ENCODE data around the gene PPIF. TPM values are rescaled to one million over a fixed set of nuclear protein-coding genes. Genes with fewer than 3 reads are reported as not detected.

The PPIF gene
- total RNA-seq, 4 donors from 2014 or later = 39.1 to 82.1 (median 67.9) TPM

- Histone ChIP-seq H3K9me3 (no peaks in the 10 kb centered on the region), H3K36me3 (no peaks in the 10 kb centered on the region), H3K4me1 (peaks cover 24 to 32% of the 10 kb centered on the region in 2 donors), H3K27me3 (no peaks in the 10 kb centered on the region), H3K27ac (no peak overlapping the region), H3K4me3 (no peak overlapping the region)
- TF ChIP-seq POLR2A (IDR thresholded peaks at IDR 0.05) = no peak
- TF ChIP-seq, protein P1, sequence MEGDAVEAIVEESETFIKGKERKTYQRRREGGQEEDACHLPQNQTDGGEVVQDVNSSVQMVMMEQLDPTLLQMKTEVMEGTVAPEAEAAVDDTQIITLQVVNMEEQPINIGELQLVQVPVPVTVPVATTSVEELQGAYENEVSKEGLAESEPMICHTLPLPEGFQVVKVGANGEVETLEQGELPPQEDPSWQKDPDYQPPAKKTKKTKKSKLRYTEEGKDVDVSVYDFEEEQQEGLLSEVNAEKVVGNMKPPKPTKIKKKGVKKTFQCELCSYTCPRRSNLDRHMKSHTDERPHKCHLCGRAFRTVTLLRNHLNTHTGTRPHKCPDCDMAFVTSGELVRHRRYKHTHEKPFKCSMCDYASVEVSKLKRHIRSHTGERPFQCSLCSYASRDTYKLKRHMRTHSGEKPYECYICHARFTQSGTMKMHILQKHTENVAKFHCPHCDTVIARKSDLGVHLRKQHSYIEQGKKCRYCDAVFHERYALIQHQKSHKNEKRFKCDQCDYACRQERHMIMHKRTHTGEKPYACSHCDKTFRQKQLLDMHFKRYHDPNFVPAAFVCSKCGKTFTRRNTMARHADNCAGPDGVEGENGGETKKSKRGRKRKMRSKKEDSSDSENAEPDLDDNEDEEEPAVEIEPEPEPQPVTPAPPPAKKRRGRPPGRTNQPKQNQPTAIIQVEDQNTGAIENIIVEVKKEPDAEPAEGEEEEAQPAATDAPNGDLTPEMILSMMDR (IDR thresholded peaks at IDR 0.05 in 4 of 5, conservative IDR thresholded peaks at IDR 0.05 in 1 of 5) = no peak
- in situ Hi-C loops (cut with MboI; ENCODE audit: low sequenced_read_pairs in 4 of 4) = loop anchor here in 2 of 4 donors (5.0 to 10.0 kb wide), 2 partner anchors 92 to 109 kb away; no protein-coding TSS in a partner anchor
- intact Hi-C loops (cut with DNase I; ENCODE audit: low total_unique reads) = no loop called here
- ATAC-seq (no peak), DNase-seq (no peak)
Observed at GRCh38 chr10:79375321-79376077, 28.2 kb downstream of the PPIF start.

- in situ Hi-C loops (cut with MboI; ENCODE audit: low sequenced_read_pairs in 4 of 4) (loop anchor here in 2 of 4 donors (5.0 to 10.0 kb wide), 2 partner anchors 91 to 109 kb away; no protein-coding TSS in a partner anchor), intact Hi-C loops (cut with DNase I; ENCODE audit: low total_unique reads) (no loop called here)
- Histone ChIP-seq H3K4me3 (no peak overlapping the region), H3K4me1 (peaks cover 27 to 38% of the 10 kb centered on the region in 2 donors), H3K27me3 (no peaks in the 10 kb centered on the region), H3K27ac (no peak overlapping the region), H3K36me3 (no peaks in the 10 kb centered on the region), H3K9me3 (no peaks in the 10 kb centered on the region)
- DNase-seq = no peak
- TF ChIP-seq, protein P1 (IDR thresholded peaks at IDR 0.05 in 4 of 5, conservative IDR thresholded peaks at IDR 0.05 in 1 of 5) = no peak
- no peak for TF ChIP-seq POLR2A (IDR thresholded peaks at IDR 0.05)
- ATAC-seq = no peak
Observed at GRCh38 chr10:79376078-79376628, 28.9 kb downstream of the PPIF start.

GRCh38 chr10:79376751-79377556 lies 29.7 kb downstream of the PPIF start:
- H3K36me3 ChIP-seq = no peaks in the 10 kb centered on the region
- intact Hi-C loops (cut with DNase I; ENCODE audit: low total_unique reads) (no loop called here), in situ Hi-C loops (cut with MboI; ENCODE audit: low sequenced_read_pairs in 4 of 4) (loop anchor here in 2 of 4 donors (5.0 to 10.0 kb wide), 2 partner anchors 90 to 108 kb away; no protein-coding TSS in a partner anchor)
- no peak overlapping the region for H3K4me3 ChIP-seq
- H3K27me3 ChIP-seq = no peaks in the 10 kb centered on the region
- TF ChIP-seq, protein P1 (IDR thresholded peaks at IDR 0.05 in 4 of 5, conservative IDR thresholded peaks at IDR 0.05 in 1 of 5) = no peak
- no peak for TF ChIP-seq POLR2A (IDR thresholded peaks at IDR 0.05)
- H3K9me3 ChIP-seq = no peaks in the 10 kb centered on the region
- no peak overlapping the region for H3K27ac ChIP-seq
- H3K4me1 ChIP-seq = peaks cover 33 to 46% of the 10 kb centered on the region in 2 donors
- no peak for DNase-seq
- no peak for ATAC-seq

DNA sequence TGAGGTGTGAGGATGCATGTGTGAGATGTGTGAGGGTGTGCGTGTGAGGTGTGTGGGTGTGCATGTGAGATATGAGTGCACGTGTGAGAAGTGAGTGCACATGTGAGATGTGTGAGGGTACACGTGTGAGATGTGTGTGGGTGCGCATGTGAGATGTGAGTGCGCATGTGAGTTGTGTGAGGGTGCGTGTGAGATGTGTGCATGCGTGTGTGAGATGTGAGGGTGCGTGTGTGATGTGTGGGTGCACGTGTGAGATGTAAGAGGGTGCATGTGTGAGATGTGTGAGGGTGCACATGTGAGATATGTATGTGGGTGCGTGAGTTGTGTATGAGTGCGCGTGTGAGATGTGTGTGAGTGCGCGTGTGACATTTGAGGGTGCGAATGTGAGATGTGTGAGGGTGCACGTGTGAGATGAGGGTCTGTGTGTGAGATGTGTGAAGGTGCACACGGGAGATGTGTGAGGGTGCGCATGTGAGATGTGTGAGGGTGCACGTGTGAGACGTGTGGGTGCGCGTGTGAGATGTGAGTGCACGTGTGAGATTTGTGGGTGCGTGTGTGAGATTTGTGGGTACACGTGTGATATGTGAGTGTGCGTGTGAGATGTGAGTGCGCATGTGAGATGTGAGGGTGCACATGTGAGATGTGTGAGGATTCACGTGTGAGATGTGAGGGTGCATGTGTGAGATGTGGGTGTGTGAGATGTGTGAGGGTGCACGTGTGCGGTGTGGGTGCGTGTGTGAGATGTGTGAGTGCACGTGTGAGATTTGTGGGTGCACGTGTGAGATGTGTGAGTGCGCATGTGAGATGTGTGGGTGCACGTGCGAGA lies 30.5 kb downstream of the PPIF start:
- intact Hi-C loops (cut with DNase I; ENCODE audit: low total_unique reads) (no loop called here), in situ Hi-C loops (cut with MboI; ENCODE audit: low sequenced_read_pairs in 4 of 4) (loop anchor here in 2 of 4 donors (5.0 to 10.0 kb wide), 2 partner anchors 90 to 107 kb away; no protein-coding TSS in a partner anchor)
- no peaks in the 10 kb centered on the region for H3K36me3 ChIP-seq
- DNase-seq = no peak
- no peak overlapping the region for H3K27ac ChIP-seq
- H3K4me3 ChIP-seq = no peak overlapping the region
- ATAC-seq = no peak
- peaks cover 38 to 51% of the 10 kb centered on the region in 2 donors for H3K4me1 ChIP-seq
- TF ChIP-seq, protein P1 (IDR thresholded peaks at IDR 0.05 in 4 of 5, conservative IDR thresholded peaks at IDR 0.05 in 1 of 5) = no peak
- no peak for TF ChIP-seq POLR2A (IDR thresholded peaks at IDR 0.05)
- H3K9me3 ChIP-seq = no peaks in the 10 kb centered on the region
- H3K27me3 ChIP-seq = no peaks in the 10 kb centered on the region

Data from gastrocnemius medialis (tissue), 4 donors.